Spleen (tissue), 11 donors: Measurements from ENCODE around the gene TES. TPM values are rescaled to one million over a fixed set of nuclear protein-coding genes. Genes with fewer than 3 reads are reported as not detected.
A peak's percentile ranks its signal among the peaks of the same experiment; 100 is the strongest.

Source experiments
- DNase-seq: peaks from one replicate; pipeline ENCODE4 v3.0.0-alpha.2; 2020
- H3K27ac ChIP-seq, 8 donors: fragments of 200-600 bp; sonication (generic) in 7 of 8; 1 replicate in 4 of 8; 2 replicates in 4 of 8; pipeline versions ENCODE4 v1.5.0 to v1.8.0; 2016 to 2021; ENCODE audit warnings: inconsistent platforms in 4 of 8, mild to moderate bottlenecking in 4 of 8, moderate library complexity in 1 of 8
- H3K27me3 ChIP-seq, 7 donors: fragments of 200-600 bp; sonication (generic) in 6 of 7; replicated peaks in 1 of 7; 1 replicate in 4 of 7; 2 replicates in 3 of 7; pipeline versions ENCODE4 v1.5.0 to v1.8.0; 2016 to 2021; ENCODE audit warnings: inconsistent platforms in 3 of 7, mild to moderate bottlenecking in 1 of 7
- H3K36me3 ChIP-seq, 6 donors: fragments of 200-600 bp; sonication (generic) in 5 of 6; 1 replicate in 4 of 6; 2 replicates in 2 of 6; pipeline versions ENCODE4 v1.5.0 to v1.8.0; 2016 to 2021; ENCODE audit warnings: inconsistent platforms in 2 of 6
- H3K4me1 ChIP-seq, 6 donors: fragments of 200-600 bp; sonication (generic) in 5 of 6; 1 replicate in 3 of 6; 2 replicates in 3 of 6; pipeline versions ENCODE4 v1.5.0 to v1.8.0; 2016 to 2021; ENCODE audit warnings: inconsistent platforms in 3 of 6
- H3K4me3 ChIP-seq, 8 donors: fragments of 200-600 bp; sonication (generic) in 7 of 8; 1 replicate in 4 of 8; 2 replicates in 4 of 8; pipeline versions ENCODE4 v1.5.0 to v1.8.0; 2016 to 2021; ENCODE audit warnings: inconsistent platforms in 4 of 8, mild to moderate bottlenecking in 4 of 8, moderate library complexity in 2 of 8
- H3K9me3 ChIP-seq, 8 donors: fragments of 200-600 bp; sonication (generic) in 7 of 8; 1 replicate in 4 of 8; 2 replicates in 4 of 8; pipeline versions ENCODE4 v1.5.0 to v1.8.0; 2016 to 2021; ENCODE audit warnings: inconsistent platforms in 4 of 8
- CTCF ChIP-seq, 11 experiments: fragments of 200-600 bp in 7 of 11; fragments of 450-650 bp in 4 of 11; sonication (generic) in 4 of 11; IDR thresholded peaks in 8 of 11; conservative IDR thresholded peaks in 3 of 11; 1 replicate in 7 of 11; 2 replicates in 4 of 11; pipeline versions ENCODE4 v1.4.0 to v1.8.0; 2016 to 2021; ENCODE audit warnings: antibody characterized with exemption in 11 of 11, inconsistent platforms in 4 of 11, mild to moderate bottlenecking in 1 of 11
- POLR2A ChIP-seq, 3 donors: fragments of 450-650 bp; IDR thresholded peaks; one replicate each; pipeline ENCODE4 v1.5.1; 2017; ENCODE audit warnings: antibody characterized with exemption in 3 of 3, mild to moderate bottlenecking in 1 of 3
- POLR2AphosphoS5 ChIP-seq, 3 donors: sonication (generic); formaldehyde crosslinking; IDR thresholded peaks; one replicate each; pipeline ENCODE4 v1.5.1; 2017; ENCODE audit warnings: antibody characterized with exemption in 3 of 3
- WGBS, 5 donors: extraction: QIAGEN DNeasy Blood & Tissue Kit in 3 of 5; methylation state at CpG; one replicate each; pipeline versions ENCODE4 v1.1.5 to v1.1.7; 2013 to 2018; 5-methylcytosine and 5-hydroxymethylcytosine counted together
- intact Hi-C: fragments of 100-400 bp; cut with DNase I; formaldehyde crosslinking; loops from one replicate; pipeline ENCODE4 v1.15.0; 2023; ENCODE audit warnings: low total_unique reads
- polyA plus RNA-seq, 3 donors: library from polyadenylated mRNA; stranded (reverse); fragments of 200-250 nt; gene quantifications; one replicate each; pipeline ENCODE4 v1.2.1, GENCODE V29; 2013
- total RNA-seq, 7 donors: library from RNA; depleted of rRNA in 3 of 7; stranded (reverse); fragments of >200 nt in 3 of 7; fragmentation: NEBNext Ultra II Directional in 4 of 7; extraction: Animal tissue kit (Norgen Biotek cat#: 25700) in 4 of 7; gene quantifications; one replicate each; pipeline versions ENCODE4 v1.1.0 to v1.2.1, GENCODE V29; 2016 to 2021
- donor health status: healthy with polysubstance abuse.
- donor health status: DM: no; HTN: no; CAD: no; lungs with moderate emphysema.
- donor health status: DM: no; HTN: no; CAD: no.
- donor health status: Bipolar disorder and iron deficiency.
- donor health status: healthy.
- donor health status: DM: no; HTN: no; CAD: no.
- donor health status: DM: yes; HTN: yes; CAD: no.

The TES gene
- total and polyA plus RNA-seq, 10 donors, result 28.5 to 79.7 (median 62.2) TPM

GRCh38 chr7:116231949-116232348, 21.6 kb downstream of the TES start:
- intact Hi-C loops, result no loop called here
- Histone ChIP-seq H3K36me3 (peaks cover 0 to 23% (median 0%) of the 10 kb centered on the region in 6 donors), H3K4me3 (no peak overlapping the region), H3K27ac (peak overlapping the region in 4 of 8 donors; percentile 3 to 75 (median 14)), H3K9me3 (no peaks in the 10 kb centered on the region), H3K27me3 (no peaks in the 10 kb centered on the region), H3K4me1 (peaks cover 26 to 91% (median 49%) of the 10 kb centered on the region in 6 donors)
- TF ChIP-seq POLR2A (IDR thresholded peaks at IDR 0.05) (no peak), CTCF (IDR thresholded peaks at IDR 0.05 in 8 of 11, conservative IDR thresholded peaks at IDR 0.05 in 3 of 11) (no peak), POLR2AphosphoS5 (IDR thresholded peaks at IDR 0.05) (no peak)
- DNase-seq, result no peak
- 21 to 69% (median 56%) methylated on average over 1 of the region's 1 CpG for WGBS, 5 donors

GRCh38 chr7:116232350-116232749, 22.0 kb downstream of the TES start:
- Histone ChIP-seq H3K4me1 (peaks cover 26 to 89% (median 49%) of the 10 kb centered on the region in 6 donors), H3K27ac (peak overlapping the region in 3 of 8 donors; percentile 7 to 75 (median 23)), H3K4me3 (no peak overlapping the region), H3K36me3 (peaks cover 0 to 27% (median 0%) of the 10 kb centered on the region in 6 donors), H3K9me3 (no peaks in the 10 kb centered on the region), H3K27me3 (no peaks in the 10 kb centered on the region)
- no peak for DNase-seq
- TF ChIP-seq POLR2AphosphoS5 (IDR thresholded peaks at IDR 0.05) (no peak), CTCF (IDR thresholded peaks at IDR 0.05 in 8 of 11, conservative IDR thresholded peaks at IDR 0.05 in 3 of 11) (no peak), POLR2A (IDR thresholded peaks at IDR 0.05) (no peak)
- intact Hi-C loops, result no loop called here

GRCh38 chr7:116232920-116233319, 22.6 kb downstream of the TES start:
- H3K27ac ChIP-seq, result peak overlapping the region in 2 of 8 donors; percentile 7 to 19
- H3K4me1 ChIP-seq, result peaks cover 26 to 83% (median 49%) of the 10 kb centered on the region in 6 donors
- WGBS, 5 donors, result 79 to 88% (median 81%) methylated on average over 1 of the region's 1 CpG
- H3K36me3 ChIP-seq, result peaks cover 0 to 33% (median 0%) of the 10 kb centered on the region in 6 donors
- TF ChIP-seq POLR2AphosphoS5 (IDR thresholded peaks at IDR 0.05), result no peak
- TF ChIP-seq CTCF (IDR thresholded peaks at IDR 0.05 in 8 of 11, conservative IDR thresholded peaks at IDR 0.05 in 3 of 11), result no peak
- no peak for TF ChIP-seq POLR2A (IDR thresholded peaks at IDR 0.05)
- H3K4me3 ChIP-seq, result no peak overlapping the region
- intact Hi-C loops, result no loop called here
- H3K9me3 ChIP-seq, result no peaks in the 10 kb centered on the region
- DNase-seq, result no peak
- H3K27me3 ChIP-seq, result no peaks in the 10 kb centered on the region

GRCh38 chr7:116234517-116235200, 24.3 kb downstream of the TES start:
- Histone ChIP-seq H3K4me3 (no peak overlapping the region), H3K27me3 (no peaks in the 10 kb centered on the region), H3K36me3 (peaks cover 0 to 50% (median 0%) of the 10 kb centered on the region in 6 donors), H3K27ac (peak overlapping the region in 1 of 8 donors; percentile 2), H3K9me3 (no peaks in the 10 kb centered on the region), H3K4me1 (peaks cover 21 to 74% (median 41%) of the 10 kb centered on the region in 6 donors)
- TF ChIP-seq CTCF (IDR thresholded peaks at IDR 0.05 in 8 of 11, conservative IDR thresholded peaks at IDR 0.05 in 3 of 11) (no peak), POLR2AphosphoS5 (IDR thresholded peaks at IDR 0.05) (no peak), POLR2A (IDR thresholded peaks at IDR 0.05) (no peak)
- WGBS, 5 donors, result 73 to 85% (median 83%) methylated on average over 9 of the region's 9 CpGs
- no peak for DNase-seq
- intact Hi-C loops, result loop anchor here (5.0 kb wide), 1 partner anchor 52 kb away; no protein-coding TSS in a partner anchor
